Measurements from ENCODE around the gene DGKB. TPM values are rescaled to one million over a fixed set of nuclear protein-coding genes. Genes with fewer than 3 reads are reported as not detected.

DGKB gene
- total and polyA plus RNA-seq, 2 of the 8 experiments (the other 6 are each of a cell fraction or from before 2014, with no cell fraction given) = 1.9 to 2.6 TPM

GRCh38 chr7:14341200-14341775 is 561.3 kb downstream of the DGKB start (continued):
- TF ChIP-seq JUND (IDR thresholded peaks at IDR 0.05; ENCODE audit: low read length) = no peak
- TF ChIP-seq RBBP5 (IDR thresholded peaks at IDR 0.05; ENCODE audit: borderline replicate concordance, low read depth, low read length) = no peak
- TF ChIP-seq CBX8 (IDR thresholded peaks at IDR 0.05; ENCODE audit: borderline replicate concordance, low read depth, low read length) = no peak
- no peak for TF ChIP-seq POLR2A (IDR thresholded peaks at IDR 0.05; ENCODE audit: control extremely low read depth in 1 of 2, low read depth in 2 of 2, low read length in 2 of 2)
- no peak for TF ChIP-seq BACH1 (IDR thresholded peaks at IDR 0.05; ENCODE audit: low read length)

Measured in H1 (cell line).